Activated gamma-delta T cell (primary cell): Measurements from ENCODE around the gene KCTD2.

Source experiments
- DNase-seq: peaks from one replicate; lab custom pipeline; 2025; lab: John Stamatoyannopoulos, UW

KCTD2 gene

GRCh38 chr17:75077496-75078283 is 30.7 kb downstream of the KCTD2 start:
- DNase-seq: no peak

GRCh38 chr17:75078284-75079022 is 31.4 kb downstream of the KCTD2 start:
- no peak for DNase-seq

GRCh38 chr17:75079023-75079373 is 32.0 kb downstream of the KCTD2 start:
- DNase-seq: no peak

GRCh38 chr17:75081611-75082540 is 34.9 kb downstream of the KCTD2 start:
- no peak for DNase-seq

GRCh38 chr17:75082683-75083082 is 35.7 kb downstream of the KCTD2 start:
- no peak for DNase-seq

GRCh38 chr17:75084039-75084660 is 37.1 kb downstream of the KCTD2 start:
- DNase-seq: no peak

GRCh38 chr17:75086496-75087181 is 39.6 kb downstream of the KCTD2 start:
- no peak for DNase-seq

- no peak for DNase-seq
These were observed 40.1 kb downstream of the KCTD2 start for GRCh38 chr17:75087182-75087557.

- no peak for DNase-seq
These were observed 40.8 kb downstream of the KCTD2 start, which contains the start of gene SLC16A5 for GRCh38 chr17:75087558-75088453. SLC16A5 (plus strand) TSS chr17:75087954; CDS start chr17:75093637, 5,683 bp downstream.

- DNase-seq: no peak
These were observed 41.7 kb downstream of the KCTD2 start for GRCh38 chr17:75088465-75089417.

GRCh38 chr17:75090871-75091854 is 44.1 kb downstream of the KCTD2 start:
- DNase-seq: no peak

GRCh38 chr17:75091855-75092327 is 44.9 kb downstream of the KCTD2 start:
- no peak for DNase-seq

- DNase-seq: no peak
These were observed 46.6 kb downstream of the KCTD2 start for GRCh38 chr17:75093548-75094158.

GRCh38 chr17:75094871-75095399 is 47.9 kb downstream of the KCTD2 start:
- DNase-seq: no peak

- no peak for DNase-seq
These were observed 49.1 kb downstream of the KCTD2 start for GRCh38 chr17:75096082-75096625.

- DNase-seq: no peak
These were observed 50.8 kb downstream of the KCTD2 start for GRCh38 chr17:75097865-75098264.

GRCh38 chr17:75098861-75099260 is 51.8 kb downstream of the KCTD2 start:
- no peak for DNase-seq
